Thoracic aorta (tissue), 2 donors: Measurements from ENCODE around the gene RNF167. TPM values are rescaled to one million over a fixed set of nuclear protein-coding genes. Genes with fewer than 3 reads are reported as not detected.

Experiments
- ATAC-seq: fragments of 150-250 bp; one replicate; pipeline ENCODE4 v1.8.0; 2017; ENCODE audit warnings: low read depth; ENCODE audit not compliant: insufficient number of reproducible peaks, low FRiP score
- DNase-seq: peaks from one replicate; pipeline ENCODE4 v3.0.0-alpha.2; 2020; ENCODE audit warnings: low spot score
- H3K27ac ChIP-seq, 2 donors: fragments of 200-600 bp; sonication (generic); 1 replicate in 1 of 2; 2 replicates in 1 of 2; pipeline ENCODE4 v1.5.1; 2016; ENCODE audit warnings: mild to moderate bottlenecking in 2 of 2, moderate library complexity in 2 of 2
- H3K27me3 ChIP-seq: fragments of 200-600 bp; sonication (generic); replicated peaks from 2 replicates; pipeline ENCODE4 v1.6.0; 2016; ENCODE audit warnings: mild to moderate bottlenecking; ENCODE audit not compliant: insufficient read depth
- H3K36me3 ChIP-seq: fragments of 200-600 bp; sonication (generic); one replicate; pipeline ENCODE4 v1.5.1; 2016
- H3K4me1 ChIP-seq, 2 donors: fragments of 200-600 bp; sonication (generic); 1 replicate in 1 of 2; 2 replicates in 1 of 2; pipeline versions ENCODE4 v1.5.1 to v1.6.0; 2016; ENCODE audit warnings: low read depth in 2 of 2, mild to moderate bottlenecking in 1 of 2; ENCODE audit not compliant: control insufficient read depth in 1 of 2
- H3K4me3 ChIP-seq: fragments of 200-600 bp; sonication (generic); 2 replicates; pipeline ENCODE4 v1.5.1; 2016; ENCODE audit warnings: mild to moderate bottlenecking
- H3K9me3 ChIP-seq: fragments of 200-600 bp; sonication (generic); 2 replicates; pipeline ENCODE4 v1.5.1; 2016
- CTCF ChIP-seq: fragments of 200-600 bp; sonication (generic); IDR thresholded peaks from one replicate; pipeline ENCODE4 v1.5.1; 2019; ENCODE audit warnings: antibody characterized with exemption
- total RNA-seq, 2 donors: library from RNA; depleted of rRNA; stranded (reverse); fragments of >200 nt; gene quantifications; one replicate each; pipeline versions ENCODE4 v1.1.0 to v1.2.3, GENCODE V29; 2016

Gene RNF167
- total RNA-seq, 2 donors from 2014 or later, result 32.4 to 38.3 TPM

DNA sequence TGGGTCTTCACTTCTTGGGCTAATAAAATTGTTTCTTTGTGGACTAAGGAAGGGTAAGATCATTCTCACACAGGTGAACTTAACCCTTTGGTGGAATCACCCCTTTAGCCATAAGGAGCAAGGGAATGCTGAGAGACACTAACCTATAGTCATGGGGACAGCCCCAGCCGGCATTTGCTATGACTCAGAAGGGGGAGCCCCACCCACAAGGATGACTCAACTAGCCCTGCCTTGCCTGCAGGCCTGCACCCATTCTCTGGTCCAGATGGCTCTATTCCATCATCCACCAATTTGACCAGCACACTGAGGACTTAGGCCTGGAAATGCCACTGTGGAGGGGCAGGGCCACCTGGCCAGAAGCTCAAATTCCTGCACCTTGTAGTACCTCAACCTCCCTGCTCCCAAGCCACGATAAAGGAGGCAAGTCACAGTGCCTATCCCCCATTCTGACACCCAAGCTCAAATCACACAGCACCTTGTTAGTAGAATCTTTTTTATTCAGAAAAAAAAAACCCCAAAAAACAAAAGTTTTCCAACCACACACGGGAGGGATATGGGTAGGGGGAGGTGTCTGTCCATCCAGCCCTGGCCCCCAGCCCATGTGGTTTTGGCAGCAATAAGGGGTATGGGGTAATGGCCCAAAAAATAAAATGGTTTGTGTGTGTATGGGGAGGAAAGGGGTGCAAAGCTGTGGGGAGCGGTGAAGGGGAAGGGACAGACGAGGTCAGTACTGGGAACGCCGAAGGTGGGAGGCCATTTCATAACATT is 5.3 kb downstream of the RNF167 start:
- no peak for DNase-seq
- peaks cover 30 to 62% of the 10 kb centered on the region in 2 donors for H3K4me1 ChIP-seq
- H3K4me3 ChIP-seq, result peak overlapping the region; percentile 76

GRCh38 chr17:4945944-4946280 is 5.8 kb downstream of the RNF167 start:
- Histone ChIP-seq H3K27me3 (no peaks in the 10 kb centered on the region), H3K9me3 (no peaks in the 10 kb centered on the region), H3K36me3 (peaks cover 6% of the 10 kb centered on the region), H3K4me1 (peaks cover 30 to 65% of the 10 kb centered on the region in 2 donors), H3K27ac (peak overlapping the region; percentile 93 to 97), H3K4me3 (peak overlapping the region; percentile 76)
- DNase-seq (no peak), ATAC-seq (no peak)
- no peak for TF ChIP-seq CTCF

More for the DNA sequence above, 5.3 kb downstream of the RNF167 start:
- peak; percentile 50 for ATAC-seq
- Histone ChIP-seq H3K27me3 (no peaks in the 10 kb centered on the region), H3K27ac (peak overlapping the region; percentile 73 to 97), H3K9me3 (no peaks in the 10 kb centered on the region), H3K36me3 (peaks cover 6% of the 10 kb centered on the region)
- no peak for TF ChIP-seq CTCF

GRCh38 chr17:4946312-4946976 is 6.4 kb downstream of the RNF167 start:
- no peaks in the 10 kb centered on the region for H3K9me3 ChIP-seq
- peaks cover 25 to 65% of the 10 kb centered on the region in 2 donors for H3K4me1 ChIP-seq
- TF ChIP-seq CTCF, result no peak
- no peaks in the 10 kb centered on the region for H3K27me3 ChIP-seq
- DNase-seq (no peak), ATAC-seq (no peak)
- peak overlapping the region; percentile 76 for H3K4me3 ChIP-seq
- H3K36me3 ChIP-seq, result peaks cover 6% of the 10 kb centered on the region
- H3K27ac ChIP-seq, result peak overlapping the region; percentile 93 to 97

- Histone ChIP-seq H3K9me3 (no peaks in the 10 kb centered on the region), H3K27ac (peak overlapping the region; percentile 93 to 97), H3K36me3 (peaks cover 6% of the 10 kb centered on the region), H3K4me1 (peaks cover 22 to 59% of the 10 kb centered on the region in 2 donors), H3K27me3 (no peaks in the 10 kb centered on the region), H3K4me3 (peak overlapping the region; percentile 76)
- TF ChIP-seq CTCF, result no peak
- ATAC-seq, result no peak
- DNase-seq, result no peak
Measured at GRCh38 chr17:4947010-4947410, 6.9 kb downstream of the RNF167 start.

GRCh38 chr17:4947411-4948165 is 7.5 kb downstream of the RNF167 start:
- H3K27ac ChIP-seq, result peak overlapping the region; percentile 93 to 97
- H3K4me3 ChIP-seq, result peak overlapping the region; percentile 76
- ATAC-seq (no peak), DNase-seq (no peak)
- H3K4me1 ChIP-seq, result peaks cover 22 to 57% of the 10 kb centered on the region in 2 donors
- H3K36me3 ChIP-seq, result peaks cover 3% of the 10 kb centered on the region
- H3K9me3 ChIP-seq, result no peaks in the 10 kb centered on the region
- TF ChIP-seq CTCF, result no peak
- no peaks in the 10 kb centered on the region for H3K27me3 ChIP-seq
